Stimulated activated naive B cell treated with anti-CD40 and anti-IgM and Interleukin-4, amounts not matched to agents 10 μg/mL and 1 μg/mL and 100 μg/mL, for 72 hours (primary cell): Measurements from ENCODE around the gene APBB1IP.
"Not testable (repeated sequence)": the region's sequence is repeated elsewhere in the genome, so short reads cannot be mapped to it uniquely, and the experiment has no call there.

Source experiments
- ATAC-seq, 2 donors: fragments of 150-1000 bp; cut with Tn5 transposase; replicated peaks; 2 replicates each; pipeline ENCODE4 v1.10.0; 2021; ENCODE audit warnings: moderate library complexity in 1 of 2
- DNase-seq: peaks from one replicate; pipeline ENCODE4 v3.0.0; 2021
- H3K27ac Mint-ChIP-seq: one replicate; pipeline ENCODE4 v1.8.0; 2022; ENCODE audit warnings: mild to moderate bottlenecking, mixed read lengths
- H3K27me3 Mint-ChIP-seq, 2 donors: one replicate each; pipeline ENCODE4 v1.8.0; 2022; ENCODE audit warnings: mixed read lengths in 2 of 2
- H3K36me3 Mint-ChIP-seq, 2 donors: one replicate each; pipeline ENCODE4 v1.8.0; 2022; ENCODE audit warnings: mixed read lengths in 2 of 2, mild to moderate bottlenecking in 1 of 2
- H3K4me1 Mint-ChIP-seq, 2 donors: one replicate each; pipeline ENCODE4 v1.8.0; 2022; ENCODE audit warnings: mixed read lengths in 2 of 2, mild to moderate bottlenecking in 1 of 2
- H3K4me3 Mint-ChIP-seq, 2 donors: one replicate each; pipeline ENCODE4 v1.8.0; 2022; ENCODE audit warnings: mild to moderate bottlenecking in 2 of 2, mixed read lengths in 2 of 2, moderate library complexity in 1 of 2
- H3K9me3 Mint-ChIP-seq, 2 donors: one replicate each; pipeline ENCODE4 v1.8.0; 2022; ENCODE audit warnings: mixed read lengths in 2 of 2, mild to moderate bottlenecking in 1 of 2

Gene APBB1IP

GRCh38 chr10:26474845-26475244 is 36.7 kb downstream of the APBB1IP start:
- H3K4me3 Mint-ChIP-seq, H3K27me3 Mint-ChIP-seq, ATAC-seq, DNase-seq, H3K9me3 Mint-ChIP-seq: not testable (repeated sequence)
- H3K27ac Mint-ChIP-seq = peak overlapping the region; percentile 70
- peaks cover 27 to 44% of the 10 kb centered on the region in 2 donors for H3K36me3 Mint-ChIP-seq
- H3K4me1 Mint-ChIP-seq = peaks cover 44 to 79% of the 10 kb centered on the region in 2 donors

- Mint-ChIP-seq H3K4me1 (peaks cover 48 to 81% of the 10 kb centered on the region in 2 donors), H3K4me3 (no peak overlapping the region), H3K36me3 (peaks cover 28 to 48% of the 10 kb centered on the region in 2 donors), H3K27ac (peak overlapping the region; percentile 70), H3K9me3 (peaks cover 0 to 4% of the 10 kb centered on the region in 2 donors), H3K27me3 (no peaks in the 10 kb centered on the region)
- ATAC-seq = no peak
- DNase-seq = no peak
These were observed 37.2 kb downstream of the APBB1IP start for GRCh38 chr10:26475386-26475785.

DNA sequence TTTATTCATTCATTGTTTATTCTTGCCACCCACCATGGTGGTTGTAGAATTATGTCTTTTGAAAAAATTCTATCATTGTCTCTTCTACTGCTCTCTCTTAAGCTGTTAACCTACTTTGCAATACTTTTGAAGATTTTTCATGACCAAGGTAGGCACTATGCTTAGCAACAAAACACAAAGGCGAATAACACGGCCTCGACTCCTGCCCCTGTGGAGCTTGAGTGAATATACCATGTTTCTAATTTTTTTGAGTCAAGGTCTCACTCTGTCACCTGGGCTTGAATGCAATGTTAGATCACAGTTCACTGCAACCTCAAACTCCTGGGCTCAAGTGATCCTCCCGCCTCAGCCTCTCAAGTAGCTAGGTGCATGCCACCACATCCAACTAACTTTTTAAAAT is 39.4 kb downstream of the APBB1IP start:
- Mint-ChIP-seq H3K4me3 (no peak overlapping the region), H3K9me3 (peaks cover 0 to 4% of the 10 kb centered on the region in 2 donors), H3K27me3 (no peaks in the 10 kb centered on the region), H3K27ac (peak overlapping the region; percentile 93), H3K36me3 (peaks cover 27 to 36% of the 10 kb centered on the region in 2 donors), H3K4me1 (peaks cover 40 to 73% of the 10 kb centered on the region in 2 donors)
- DNase-seq (no peak), ATAC-seq (no peak)

- ATAC-seq = no peak
These were observed 39.9 kb downstream of the APBB1IP start for GRCh38 chr10:26478061-26478460.

GRCh38 chr10:26479766-26480492 is 41.8 kb downstream of the APBB1IP start:
- H3K4me3 Mint-ChIP-seq = peak overlapping the region; percentile 78 to 79
- H3K4me1 Mint-ChIP-seq = peaks cover 34 to 67% of the 10 kb centered on the region in 2 donors
- peaks cover 24 to 35% of the 10 kb centered on the region in 2 donors for H3K36me3 Mint-ChIP-seq
- peaks cover 0 to 4% of the 10 kb centered on the region in 2 donors for H3K9me3 Mint-ChIP-seq
- H3K27me3 Mint-ChIP-seq = no peaks in the 10 kb centered on the region
- peak overlapping the region; percentile 93 for H3K27ac Mint-ChIP-seq
- peak; percentile 56 to 62 for ATAC-seq
- no peak for DNase-seq

More at GRCh38 chr10:26478061-26478460, 39.9 kb downstream of the APBB1IP start:
- no peak for DNase-seq
- peaks cover 0 to 4% of the 10 kb centered on the region in 2 donors for H3K9me3 Mint-ChIP-seq
- peak overlapping the region; percentile 93 for H3K27ac Mint-ChIP-seq
- peaks cover 27 to 35% of the 10 kb centered on the region in 2 donors for H3K36me3 Mint-ChIP-seq
- H3K27me3 Mint-ChIP-seq = no peaks in the 10 kb centered on the region
- peak overlapping the region; percentile 59 to 75 for H3K4me3 Mint-ChIP-seq
- peaks cover 38 to 70% of the 10 kb centered on the region in 2 donors for H3K4me1 Mint-ChIP-seq

GRCh38 chr10:26481315-26481692 is 43.2 kb downstream of the APBB1IP start:
- peaks cover 0 to 4% of the 10 kb centered on the region in 2 donors for H3K9me3 Mint-ChIP-seq
- no peak for DNase-seq
- H3K27me3 Mint-ChIP-seq = no peaks in the 10 kb centered on the region
- peak overlapping the region; percentile 16 to 32 for H3K4me3 Mint-ChIP-seq
- peaks cover 20 to 33% of the 10 kb centered on the region in 2 donors for H3K36me3 Mint-ChIP-seq
- H3K27ac Mint-ChIP-seq = peak overlapping the region; percentile 75
- H3K4me1 Mint-ChIP-seq = peaks cover 37 to 71% of the 10 kb centered on the region in 2 donors
- ATAC-seq = peak in 1 of 2 donors; percentile 14

GRCh38 chr10:26481914-26482550 is 43.9 kb downstream of the APBB1IP start:
- Mint-ChIP-seq H3K36me3 (peaks cover 19 to 32% of the 10 kb centered on the region in 2 donors), H3K27me3 (no peaks in the 10 kb centered on the region), H3K9me3 (peaks cover 0 to 4% of the 10 kb centered on the region in 2 donors), H3K27ac (peak overlapping the region; percentile 90), H3K4me3 (peak overlapping the region; percentile 75 to 77), H3K4me1 (peaks cover 41 to 74% of the 10 kb centered on the region in 2 donors)
- ATAC-seq = peak; percentile 72 to 73
- DNase-seq = peak; percentile 46

DNA sequence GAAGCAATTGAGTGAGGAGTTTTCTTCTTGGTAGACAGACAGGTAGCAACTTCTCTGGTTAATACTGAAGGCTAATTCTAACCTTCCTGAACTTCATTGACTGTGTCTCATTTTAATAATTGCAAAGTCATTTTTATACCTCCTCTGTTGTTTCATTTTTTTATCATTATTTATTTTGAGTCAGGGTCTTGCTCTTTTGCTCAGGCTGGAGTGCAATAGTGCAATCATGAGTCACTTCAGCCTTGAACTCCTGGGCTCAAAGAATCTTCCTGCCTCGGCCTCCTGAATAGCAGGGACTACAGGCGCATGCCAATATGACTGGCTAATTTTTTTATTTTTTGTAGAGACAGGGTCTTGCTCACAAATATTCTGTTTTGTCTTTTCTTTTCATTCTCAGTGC is 45.4 kb downstream of the APBB1IP start:
- H3K4me3 Mint-ChIP-seq = peak overlapping the region in 1 of 2 donors; percentile 56
- DNase-seq (no peak), ATAC-seq (no peak)
- H3K4me1 Mint-ChIP-seq = peaks cover 42 to 71% of the 10 kb centered on the region in 2 donors
- peaks cover 10 to 22% of the 10 kb centered on the region in 2 donors for H3K36me3 Mint-ChIP-seq
- no peak overlapping the region for H3K27ac Mint-ChIP-seq
- no peaks in the 10 kb centered on the region for H3K27me3 Mint-ChIP-seq
- H3K9me3 Mint-ChIP-seq = no peaks in the 10 kb centered on the region

- peak overlapping the region; percentile 76 for H3K27ac Mint-ChIP-seq
These were observed 47.2 kb downstream of the APBB1IP start for GRCh38 chr10:26485150-26485941.

DNA sequence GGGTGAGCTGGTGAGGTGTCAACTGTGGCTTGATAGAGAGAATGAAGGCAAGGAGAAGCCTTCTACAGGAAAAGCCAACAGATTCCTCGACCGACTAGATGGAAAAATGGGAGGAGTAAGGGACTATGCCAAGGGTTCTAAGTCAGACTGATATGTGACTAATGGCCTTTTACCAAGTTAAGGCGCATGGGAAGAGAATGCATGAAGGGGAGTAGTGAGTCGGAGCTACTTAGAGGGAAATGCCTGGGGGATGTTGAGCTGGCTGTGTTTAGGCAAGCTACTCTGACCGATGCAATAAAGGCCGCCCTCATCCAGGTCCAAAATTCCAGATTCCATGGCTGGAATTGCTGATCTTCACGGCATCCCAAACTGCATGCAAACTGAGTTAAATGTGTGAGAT is 48.2 kb downstream of the APBB1IP start:
- no peak for ATAC-seq
- H3K27ac Mint-ChIP-seq = peak overlapping the region; percentile 90
- no peaks in the 10 kb centered on the region for H3K9me3 Mint-ChIP-seq
- H3K4me3 Mint-ChIP-seq = peak overlapping the region; percentile 40 to 56
- peaks cover 15 to 22% of the 10 kb centered on the region in 2 donors for H3K36me3 Mint-ChIP-seq
- peaks cover 39 to 66% of the 10 kb centered on the region in 2 donors for H3K4me1 Mint-ChIP-seq
- no peak for DNase-seq
- no peaks in the 10 kb centered on the region for H3K27me3 Mint-ChIP-seq

More at GRCh38 chr10:26485150-26485941, 47.2 kb downstream of the APBB1IP start:
- Mint-ChIP-seq H3K27me3 (no peaks in the 10 kb centered on the region), H3K36me3 (peaks cover 15 to 22% of the 10 kb centered on the region in 2 donors), H3K9me3 (no peaks in the 10 kb centered on the region), H3K4me1 (peaks cover 43 to 73% of the 10 kb centered on the region in 2 donors), H3K4me3 (peak overlapping the region in 1 of 2 donors; percentile 17)
- DNase-seq (no peak), ATAC-seq (no peak)

DNA sequence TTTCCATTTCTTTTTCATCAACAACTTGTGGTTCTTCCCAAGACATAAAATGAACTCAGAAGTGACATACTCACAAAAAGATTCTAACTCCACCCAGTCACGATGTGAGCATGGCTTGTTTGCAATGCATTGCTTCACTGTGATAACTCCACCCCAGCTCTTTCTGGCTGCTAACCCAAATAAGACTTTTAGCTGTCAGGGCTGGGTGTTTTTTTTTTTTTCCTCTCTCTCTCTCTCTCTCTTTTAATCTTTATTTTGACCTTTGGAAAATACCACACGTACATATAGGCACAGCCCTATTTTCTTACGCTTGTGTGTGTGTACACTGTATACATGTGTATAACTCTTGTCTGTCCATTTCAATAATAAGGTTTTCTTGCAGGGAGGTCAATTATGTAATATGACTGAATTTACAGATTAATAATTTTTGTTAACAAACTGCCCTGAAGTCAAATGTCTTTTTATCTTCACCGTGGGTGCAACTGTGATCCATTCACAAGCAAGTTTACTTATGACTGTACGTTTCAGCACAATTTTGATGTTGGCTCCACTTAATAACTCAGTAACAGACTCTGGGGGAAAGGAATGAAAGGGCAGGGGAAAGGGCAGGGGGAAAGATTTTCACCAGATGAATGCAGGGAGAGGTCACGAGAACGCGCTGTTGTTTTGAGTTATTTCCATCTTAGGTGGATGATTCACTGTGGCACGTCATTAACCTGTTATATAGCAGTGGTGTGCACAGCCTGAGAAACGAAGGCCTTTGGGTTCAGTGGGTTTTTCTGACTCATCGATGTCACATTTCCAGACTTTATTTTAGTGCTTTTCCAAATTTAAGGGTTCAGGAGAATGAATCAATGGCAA is 49.1 kb downstream of the APBB1IP start:
- DNase-seq (peak; percentile 80), ATAC-seq (peak; percentile 89 to 95)
- Mint-ChIP-seq H3K36me3 (peaks cover 18 to 25% of the 10 kb centered on the region in 2 donors), H3K4me3 (peak overlapping the region; percentile 55 to 73), H3K9me3 (no peaks in the 10 kb centered on the region), H3K4me1 (peaks cover 35 to 64% of the 10 kb centered on the region in 2 donors), H3K27ac (peak overlapping the region; percentile 90), H3K27me3 (no peaks in the 10 kb centered on the region)

DNA sequence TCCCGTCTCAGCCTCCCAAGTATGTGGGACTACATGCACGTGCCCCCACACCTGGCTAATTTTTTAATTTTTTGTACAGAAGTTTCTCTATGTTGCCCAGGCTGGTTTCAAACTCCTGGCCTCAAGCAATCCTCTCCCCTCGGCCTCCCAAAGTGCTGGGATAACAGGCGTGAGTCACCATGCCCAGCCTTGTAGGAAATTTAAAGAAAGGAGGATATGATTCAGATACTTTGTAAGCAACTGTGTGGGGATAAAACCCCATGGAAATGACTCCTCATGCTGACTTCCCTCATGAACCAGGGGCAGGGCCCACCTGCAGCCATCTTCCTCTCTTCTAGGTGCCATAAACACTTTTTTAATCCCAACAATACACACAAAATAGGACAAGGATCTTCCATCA is 50.2 kb downstream of the APBB1IP start:
- no peak for ATAC-seq
- Mint-ChIP-seq H3K27ac (peak overlapping the region; percentile 92), H3K36me3 (peaks cover 26 to 35% of the 10 kb centered on the region in 2 donors), H3K27me3 (no peaks in the 10 kb centered on the region), H3K9me3 (peaks cover 0 to 2% of the 10 kb centered on the region in 2 donors), H3K4me3 (peak overlapping the region in 1 of 2 donors; percentile 71), H3K4me1 (peaks cover 33 to 60% of the 10 kb centered on the region in 2 donors)
- DNase-seq = no peak

DNA sequence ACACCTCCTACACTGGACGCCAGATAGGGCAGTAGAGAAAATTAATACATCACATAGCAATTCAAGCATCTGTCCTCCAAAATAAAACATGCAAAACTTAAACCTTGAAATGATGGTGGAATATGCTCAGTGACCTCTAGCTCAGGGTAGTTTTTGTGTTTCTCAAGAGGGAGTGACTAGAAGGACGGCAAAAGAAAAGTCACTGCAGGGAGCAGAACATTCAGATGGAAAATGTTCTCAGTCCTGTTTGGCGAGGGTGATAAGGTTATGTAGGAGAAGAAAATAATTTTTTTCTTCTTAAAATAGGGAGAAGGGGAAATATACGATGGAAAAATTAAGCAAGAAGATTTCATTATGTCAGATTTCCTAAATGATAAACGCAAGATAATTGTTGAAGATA is 50.9 kb downstream of the APBB1IP start:
- peak overlapping the region in 1 of 2 donors; percentile 71 for H3K4me3 Mint-ChIP-seq
- H3K36me3 Mint-ChIP-seq = peaks cover 34 to 43% of the 10 kb centered on the region in 2 donors
- ATAC-seq (no peak), DNase-seq (no peak)
- H3K9me3 Mint-ChIP-seq = peaks cover 0 to 2% of the 10 kb centered on the region in 2 donors
- H3K27ac Mint-ChIP-seq = peak overlapping the region; percentile 92
- no peaks in the 10 kb centered on the region for H3K27me3 Mint-ChIP-seq
- peaks cover 33 to 53% of the 10 kb centered on the region in 2 donors for H3K4me1 Mint-ChIP-seq
